OCI-LY3 (cell line): Measurements from ENCODE around the gene HECW1.
A peak's percentile ranks its signal among the peaks of the same experiment; 100 is the strongest.

Experiments
- H2AFZ ChIP-seq: fragments of 200-600, 300-600 bp; shearing (Covaris generic); 2 replicates; pipeline ENCODE4 v1.6.0; 2014; ENCODE audit warnings: antibody characterized with exemption, low read depth, low read length
- H3K27ac ChIP-seq: fragments of 200-600, 300-600 bp; sonication (generic); 2 replicates; pipeline ENCODE4 v1.5.1; 2014; ENCODE audit warnings: mild to moderate bottlenecking, low read length, moderate library complexity, mixed read lengths
- H3K27me3 ChIP-seq: fragments of 200-600, 300-600 bp; sonication (generic); 2 replicates; pipeline ENCODE4 v1.6.1; 2014; ENCODE audit warnings: low read depth, low read length, mixed read lengths
- H3K36me3 ChIP-seq: fragments of 200-600, 300-600 bp; sonication (generic); replicated peaks from 2 replicates; pipeline ENCODE3; 2014; ENCODE audit warnings: low read depth, low read length, mixed read lengths
- H3K4me1 ChIP-seq: fragments of 300-600, 200-600 bp; sonication (generic); 2 replicates; pipeline ENCODE4 v1.6.1; 2014; ENCODE audit warnings: low read length, mixed read lengths
- H3K4me2 ChIP-seq: fragments of 200-600, 300-600 bp; sonication (generic); 2 replicates; pipeline ENCODE4 v1.6.1; 2014; ENCODE audit warnings: low read length, mixed read lengths
- H3K4me3 ChIP-seq: fragments of 300-600, 200-600 bp; sonication (generic); 2 replicates; pipeline ENCODE4 v1.5.1; 2014; ENCODE audit warnings: antibody characterized with exemption, mild to moderate bottlenecking, low read length, moderate library complexity
- H3K79me2 ChIP-seq: fragments of 300-600, 200-600 bp; shearing (Covaris generic); 2 replicates; pipeline ENCODE4 v1.6.1; 2014; ENCODE audit warnings: mild to moderate bottlenecking, low read length, mixed read lengths
- H3K9ac ChIP-seq: fragments of 300-600, 200-600 bp; shearing (Covaris generic); 2 replicates; pipeline ENCODE4 v1.6.0; 2014; ENCODE audit warnings: mild to moderate bottlenecking, low read length, moderate library complexity
- H3K9me3 ChIP-seq: fragments of 200-600, 300-600 bp; shearing (Covaris generic); 2 replicates; pipeline ENCODE4 v1.6.1; 2014; ENCODE audit warnings: low read length, mixed read lengths; ENCODE audit not compliant: insufficient read depth
- H4K20me1 ChIP-seq: fragments of 200-600, 300-600 bp; sonication (generic); 2 replicates; pipeline ENCODE4 v1.6.1; 2016; ENCODE audit warnings: low read length, mixed read lengths; ENCODE audit not compliant: insufficient read depth
- CTCF ChIP-seq: fragments of 200-600, 300-600 bp; sonication (generic); IDR thresholded peaks from 2 replicates; pipeline ENCODE4 v1.5.1; 2014; ENCODE audit warnings: antibody characterized with exemption, low read length, low read depth
- EZH2phosphoT487 ChIP-seq: fragments of 200-600 bp; shearing (Covaris generic); IDR thresholded peaks from 2 replicates; pipeline ENCODE4 v1.6.1; 2018; ENCODE audit warnings: antibody characterized with exemption, mixed run types, low read depth

The HECW1 gene

DNA sequence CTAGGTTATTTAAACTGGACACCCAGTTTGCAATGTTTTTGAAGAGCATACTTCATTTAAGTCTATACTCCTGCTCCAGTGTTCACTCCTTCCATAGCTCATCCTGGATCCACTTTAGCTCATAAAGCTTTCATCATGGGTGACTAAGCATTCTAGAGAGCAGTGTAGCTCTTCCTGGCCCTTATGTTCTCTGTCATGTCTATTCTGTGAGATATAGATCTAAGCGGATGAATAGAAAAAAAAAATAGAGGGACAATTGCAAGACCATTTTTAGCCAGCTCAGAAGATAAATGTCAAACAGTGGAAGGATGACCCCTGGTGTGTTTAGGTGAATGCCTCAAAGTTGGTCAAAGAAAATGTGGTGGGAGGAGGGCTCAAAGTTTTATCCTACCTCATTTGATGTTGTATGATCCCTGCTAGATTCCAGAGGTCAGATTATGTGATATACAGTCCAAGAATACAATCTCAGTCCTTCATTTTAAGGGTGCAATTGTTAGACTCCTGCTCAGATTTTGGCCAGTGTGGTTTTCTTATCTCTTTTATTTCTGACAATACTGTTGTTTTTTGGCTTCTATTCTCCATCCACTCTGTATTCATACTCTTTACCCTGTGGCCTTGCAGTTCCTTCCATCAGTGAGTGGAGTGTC, 7.5 kb upstream of the HECW1 start:
- Histone ChIP-seq H3K4me2 (no peak overlapping the region), H3K9ac (no peak overlapping the region), H3K4me3 (no peak overlapping the region), H3K27ac (no peak overlapping the region), H3K36me3 (no peaks in the 10 kb centered on the region), H3K27me3 (no peaks in the 10 kb centered on the region), H3K9me3 (no peaks in the 10 kb centered on the region), H4K20me1 (no peaks in the 10 kb centered on the region), H3K79me2 (no peaks in the 10 kb centered on the region), H3K4me1 (peaks cover 14% of the 10 kb centered on the region), H2AFZ (no peak overlapping the region)
- TF ChIP-seq EZH2phosphoT487 = no peak
- TF ChIP-seq CTCF = peak; percentile 17

DNA sequence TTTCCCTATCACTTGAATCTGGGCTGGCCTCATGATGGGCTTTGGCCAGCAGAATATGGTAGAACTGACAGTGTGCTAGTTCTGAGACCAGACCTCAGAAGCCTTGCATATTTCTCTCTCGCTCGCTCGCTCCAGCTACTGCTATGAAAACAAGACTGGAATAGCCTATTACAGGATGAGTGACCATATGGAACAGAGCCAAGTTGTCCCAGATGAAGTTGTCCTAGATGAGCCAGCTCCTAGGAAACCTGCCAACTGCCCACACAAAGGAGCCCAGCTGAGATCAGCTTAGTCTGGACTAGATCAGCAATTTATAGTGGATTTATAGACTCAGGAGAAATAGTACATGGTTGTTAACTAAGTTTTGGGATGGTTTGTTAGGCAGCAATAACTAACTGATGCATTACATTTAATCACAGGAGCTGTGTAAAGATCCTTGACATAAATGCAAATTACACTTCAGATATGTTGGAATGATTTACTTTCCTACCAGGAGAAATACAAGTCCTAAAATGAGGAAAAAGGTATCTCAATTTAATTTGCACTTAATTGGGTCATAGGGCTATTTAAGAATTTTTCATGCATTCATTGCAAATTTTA, 6.8 kb upstream of the HECW1 start:
- Histone ChIP-seq H2AFZ (no peak overlapping the region), H4K20me1 (no peaks in the 10 kb centered on the region), H3K36me3 (no peaks in the 10 kb centered on the region), H3K27ac (no peak overlapping the region), H3K79me2 (no peaks in the 10 kb centered on the region), H3K4me2 (no peak overlapping the region), H3K27me3 (no peaks in the 10 kb centered on the region), H3K4me3 (no peak overlapping the region), H3K4me1 (peaks cover 8% of the 10 kb centered on the region), H3K9ac (no peak overlapping the region), H3K9me3 (no peaks in the 10 kb centered on the region)
- TF ChIP-seq EZH2phosphoT487 = no peak
- no peak for TF ChIP-seq CTCF

DNA sequence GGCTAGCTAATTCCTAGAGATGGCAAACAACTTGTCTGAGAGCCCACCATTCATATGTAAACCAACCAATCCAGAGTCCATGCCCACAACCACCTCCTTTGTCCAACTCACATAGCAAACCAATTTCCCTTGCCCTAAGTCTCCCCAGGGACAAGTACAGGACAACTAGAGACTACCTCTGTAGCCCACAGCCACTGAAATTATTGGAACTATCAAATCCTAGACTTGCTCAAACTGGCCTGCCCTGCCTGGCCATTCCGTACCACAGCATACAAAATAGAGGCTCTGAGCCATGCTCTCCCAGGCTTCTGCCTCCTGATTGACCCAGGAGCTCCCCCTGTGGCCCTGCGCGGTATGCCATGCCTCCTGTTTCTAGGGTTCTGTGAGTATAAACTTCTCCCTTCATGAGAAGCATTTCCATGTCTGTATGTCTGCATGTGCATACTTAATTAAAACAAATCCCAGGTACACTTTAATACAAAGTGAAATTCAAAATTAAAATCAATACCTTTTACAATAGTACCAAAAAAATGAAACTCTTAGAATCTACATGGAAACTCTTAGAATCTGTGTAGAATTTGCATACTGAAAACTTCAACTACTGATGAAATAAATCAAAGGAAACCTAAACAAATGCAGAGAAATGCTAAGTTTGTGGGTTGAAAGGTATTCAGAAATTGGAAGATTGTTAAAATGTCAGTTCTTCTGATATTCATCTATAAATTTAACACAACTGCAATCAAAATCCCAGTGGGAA, 4.0 kb upstream of the HECW1 start:
- Histone ChIP-seq H3K9me3 (no peaks in the 10 kb centered on the region), H3K27ac (no peak overlapping the region), H3K4me2 (peak overlapping the region; percentile 24), H2AFZ (peak overlapping the region; percentile 63), H3K79me2 (no peaks in the 10 kb centered on the region), H3K4me1 (peaks cover 7% of the 10 kb centered on the region), H3K27me3 (no peaks in the 10 kb centered on the region; the same call in 1 of the 2 replicates), H3K9ac (no peak overlapping the region), H4K20me1 (no peaks in the 10 kb centered on the region), H3K36me3 (no peaks in the 10 kb centered on the region), H3K4me3 (no peak overlapping the region)
- TF ChIP-seq EZH2phosphoT487 = no peak
- peak; percentile 83 for TF ChIP-seq CTCF

- Histone ChIP-seq H3K36me3 (no peaks in the 10 kb centered on the region), H3K27me3 (peaks cover 3% of the 10 kb centered on the region; the same call in 1 of the 2 replicates), H3K4me1 (peaks cover 14% of the 10 kb centered on the region), H3K27ac (no peak overlapping the region), H3K4me3 (no peak overlapping the region), H4K20me1 (no peaks in the 10 kb centered on the region), H3K9ac (no peak overlapping the region), H2AFZ (no peak overlapping the region), H3K79me2 (no peaks in the 10 kb centered on the region), H3K9me3 (no peaks in the 10 kb centered on the region), H3K4me2 (no peak overlapping the region)
- TF ChIP-seq EZH2phosphoT487 (no peak), CTCF (no peak)
Measured at GRCh38 chr7:43110791-43111535, 1.5 kb upstream of the HECW1 start.
